GM18502 (cell line): ENCODE results near the gene PCDHGC3.
A peak's percentile ranks its signal among the peaks of the same experiment; 100 is the strongest.

Experiments used
- ATAC-seq: cut with Tn5 transposase; IDR thresholded peaks from one replicate; pipeline ENCODE4 v1.9.1; 2021; ENCODE audit warnings: mild to moderate bottlenecking; ENCODE audit not compliant: unreplicated experiment, poor library complexity

Gene PCDHGC3

DNA sequence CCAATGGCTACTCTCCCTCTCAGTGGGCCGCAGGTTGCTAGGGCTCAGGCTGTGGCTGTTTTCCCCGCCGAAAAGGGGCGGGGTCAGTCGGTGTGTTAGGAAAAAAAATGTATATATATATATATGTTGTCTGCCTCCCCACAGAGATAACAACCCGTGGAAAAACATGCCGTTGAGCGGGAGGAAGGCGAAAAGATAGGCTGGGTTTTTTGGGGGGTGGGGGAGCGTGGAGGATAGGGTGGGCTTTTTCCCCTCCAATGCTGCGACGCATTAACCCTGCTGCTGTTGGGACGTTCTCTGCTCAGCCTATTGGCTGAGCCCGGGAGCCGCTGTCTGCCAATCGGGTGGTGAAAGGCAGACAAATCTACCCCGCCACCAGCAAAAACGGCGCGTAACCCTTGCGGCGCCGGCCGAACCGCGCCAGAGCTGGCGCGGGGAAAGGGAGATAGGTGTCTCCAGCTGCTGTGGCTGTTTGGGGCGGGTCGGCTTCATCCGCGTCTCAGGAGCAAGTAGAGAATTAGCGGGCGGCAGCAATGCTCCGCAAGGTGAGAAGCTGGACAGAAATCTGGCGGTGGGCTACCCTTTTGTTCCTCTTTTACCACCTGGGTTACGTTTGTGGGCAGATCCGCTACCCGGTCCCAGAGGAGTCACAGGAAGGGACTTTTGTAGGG, 9.0 kb downstream of the PCDHGC3 start, which contains the start of gene PCDHGC4:
PCDHGC4 (plus strand) TSS at position 390 of the 671 bp plus-strand sequence; CDS start at position 534, 144 bp downstream.
- ATAC-seq = peak; percentile 46

DNA sequence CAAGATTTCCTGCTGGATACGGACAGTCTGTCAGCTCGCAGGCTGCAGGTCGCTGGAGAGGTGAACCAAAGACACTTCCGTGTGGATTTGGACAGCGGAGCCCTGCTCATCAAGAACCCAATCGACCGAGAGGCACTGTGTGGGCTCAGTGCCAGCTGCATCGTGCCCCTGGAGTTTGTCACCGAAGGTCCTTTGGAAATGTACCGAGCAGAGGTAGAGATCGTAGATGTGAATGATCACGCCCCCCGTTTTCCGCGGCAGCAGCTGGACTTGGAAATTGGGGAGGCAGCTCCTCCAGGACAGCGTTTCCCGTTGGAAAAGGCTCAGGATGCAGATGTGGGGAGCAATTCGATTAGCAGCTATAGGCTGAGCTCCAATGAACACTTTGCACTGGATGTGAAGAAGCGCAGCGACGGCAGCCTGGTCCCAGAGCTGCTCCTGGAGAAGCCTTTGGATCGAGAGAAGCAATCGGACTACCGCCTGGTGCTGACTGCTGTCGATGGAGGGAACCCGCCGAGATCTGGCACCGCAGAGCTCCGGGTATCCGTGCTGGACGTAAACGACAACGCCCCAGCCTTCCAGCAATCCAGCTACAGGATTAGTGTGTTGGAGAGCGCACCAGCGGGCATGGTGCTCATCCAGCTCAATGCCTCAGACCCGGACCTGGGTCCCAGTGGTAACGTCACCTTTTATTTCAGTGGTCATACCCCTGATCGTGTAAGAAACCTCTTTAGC, 9.7 kb downstream of the PCDHGC3 start:
- ATAC-seq = no peak

DNA sequence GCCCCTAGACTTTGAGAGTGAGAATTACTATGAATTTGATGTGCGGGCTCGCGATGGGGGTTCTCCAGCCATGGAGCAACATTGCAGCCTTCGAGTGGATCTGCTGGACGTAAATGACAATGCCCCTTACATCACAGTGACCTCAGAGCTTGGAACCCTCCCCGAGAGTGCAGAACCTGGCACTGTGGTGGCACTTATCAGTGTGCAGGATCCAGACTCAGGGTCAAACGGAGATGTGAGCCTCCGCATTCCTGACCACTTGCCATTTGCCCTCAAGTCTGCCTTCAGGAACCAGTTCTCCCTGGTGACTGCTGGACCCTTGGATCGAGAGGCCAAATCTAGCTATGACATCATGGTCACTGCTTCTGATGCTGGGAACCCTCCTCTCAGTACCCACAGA, 10.3 kb downstream of the PCDHGC3 start:
- ATAC-seq = no peak

DNA sequence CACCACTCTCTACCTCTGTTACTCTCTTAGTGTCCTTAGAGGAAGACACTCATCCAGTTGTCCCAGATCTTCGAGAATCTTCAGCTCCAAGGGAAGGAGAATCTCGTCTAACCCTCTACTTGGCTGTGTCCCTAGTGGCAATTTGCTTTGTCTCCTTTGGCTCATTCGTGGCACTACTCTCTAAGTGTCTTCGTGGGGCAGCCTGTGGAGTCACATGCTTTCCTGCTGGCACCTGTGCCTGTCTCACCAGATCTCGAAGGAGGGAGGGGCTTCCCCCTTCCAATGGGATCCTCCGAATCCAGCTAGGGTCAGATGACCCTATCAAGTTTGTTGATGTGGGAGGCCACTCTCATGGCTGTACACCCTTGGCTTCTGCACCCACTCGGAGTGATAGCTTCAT, 11.4 kb downstream of the PCDHGC3 start:
- no peak for ATAC-seq

DNA sequence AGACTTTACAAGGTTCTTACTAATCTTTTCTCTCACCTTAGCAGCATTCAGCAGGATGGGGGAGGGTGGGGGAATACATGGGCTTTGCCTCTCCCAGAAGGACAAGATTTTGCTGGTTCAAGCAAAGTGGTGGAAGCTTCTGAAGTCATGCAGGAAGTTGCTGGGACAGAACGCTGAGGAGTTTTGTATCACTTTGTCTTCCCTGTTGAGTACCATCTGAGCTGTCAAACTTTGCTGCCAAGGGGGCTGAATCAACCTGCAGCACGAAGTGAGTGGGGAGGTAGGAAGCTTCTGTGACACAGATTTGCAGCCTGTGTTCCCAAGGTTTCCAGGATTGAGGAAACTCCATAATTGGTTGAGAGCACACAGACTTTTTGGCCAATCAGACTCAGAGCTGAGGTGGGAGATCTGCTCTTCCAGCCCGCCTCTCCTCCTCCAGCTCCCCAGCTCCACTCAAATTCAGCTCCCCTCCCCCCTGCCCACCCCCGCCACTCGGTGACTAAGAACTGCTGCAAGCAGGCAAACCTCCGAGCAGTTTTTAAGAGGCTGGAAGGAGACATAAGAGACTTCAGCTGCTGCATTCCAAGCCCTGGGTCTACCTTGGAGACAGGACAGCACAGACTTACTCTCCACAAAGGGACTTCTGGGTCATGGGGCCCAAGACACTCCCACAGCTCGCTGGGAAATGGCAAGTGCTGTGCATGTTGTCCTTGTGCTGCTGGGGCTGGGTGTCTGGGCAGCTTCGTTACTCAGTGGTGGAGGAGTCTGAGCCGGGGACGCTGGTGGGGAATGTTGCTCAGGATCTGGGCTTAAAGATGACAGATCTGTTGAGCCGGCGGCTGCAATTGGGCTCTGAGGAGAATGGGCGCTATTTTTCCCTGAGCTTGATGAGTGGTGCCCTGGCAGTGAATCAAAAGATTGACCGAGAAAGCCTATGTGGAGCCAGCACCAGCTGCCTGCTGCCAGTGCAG, 13.1 kb downstream of the PCDHGC3 start, which contains the start of gene PCDHGC5:
PCDHGC5 (plus strand) TSS at position 491 of the 971 bp plus-strand sequence; CDS start at position 651, 160 bp downstream.
- no peak for ATAC-seq

DNA sequence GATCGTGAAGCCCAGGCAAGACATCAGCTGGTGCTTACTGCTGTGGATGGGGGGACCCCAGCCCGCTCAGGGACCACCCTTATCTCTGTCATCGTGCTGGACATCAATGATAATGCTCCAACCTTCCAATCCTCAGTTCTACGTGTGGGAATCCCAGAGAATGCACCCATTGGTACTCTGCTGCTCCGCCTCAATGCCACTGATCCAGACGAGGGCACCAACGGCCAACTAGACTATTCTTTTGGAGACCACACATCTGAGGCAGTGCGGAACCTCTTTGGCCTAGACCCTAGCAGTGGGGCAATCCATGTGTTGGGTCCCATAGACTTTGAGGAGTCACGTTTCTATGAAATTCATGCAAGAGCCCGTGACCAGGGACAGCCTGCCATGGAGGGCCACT, 14.1 kb downstream of the PCDHGC3 start:
- no peak for ATAC-seq

DNA sequence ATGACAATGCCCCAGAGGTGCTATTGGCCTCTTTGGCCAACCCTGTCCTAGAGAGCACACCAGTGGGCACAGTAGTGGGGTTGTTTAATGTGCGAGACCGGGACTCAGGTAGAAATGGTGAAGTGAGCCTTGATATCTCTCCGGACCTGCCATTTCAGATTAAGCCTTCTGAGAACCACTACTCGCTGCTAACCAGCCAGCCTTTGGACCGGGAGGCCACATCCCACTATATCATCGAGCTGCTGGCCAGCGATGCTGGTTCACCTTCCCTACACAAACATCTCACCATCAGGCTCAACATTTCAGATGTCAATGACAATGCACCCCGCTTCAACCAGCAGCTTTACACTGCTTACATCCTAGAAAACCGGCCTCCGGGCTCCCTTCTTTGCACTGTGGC, 14.5 kb downstream of the PCDHGC3 start:
- ATAC-seq = no peak

DNA sequence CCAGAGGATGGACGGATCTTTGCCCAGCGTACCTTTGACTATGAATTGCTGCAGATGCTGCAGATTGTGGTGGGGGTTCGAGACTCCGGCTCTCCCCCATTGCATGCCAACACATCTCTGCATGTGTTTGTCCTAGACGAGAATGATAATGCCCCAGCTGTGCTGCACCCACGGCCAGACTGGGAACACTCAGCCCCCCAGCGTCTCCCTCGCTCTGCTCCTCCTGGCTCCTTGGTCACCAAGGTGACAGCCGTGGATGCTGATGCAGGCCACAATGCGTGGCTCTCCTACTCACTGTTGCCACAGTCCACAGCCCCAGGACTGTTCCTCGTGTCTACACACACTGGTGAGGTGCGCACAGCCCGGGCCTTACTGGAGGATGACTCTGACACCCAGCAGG, 15.0 kb downstream of the PCDHGC3 start:
- ATAC-seq = no peak

DNA sequence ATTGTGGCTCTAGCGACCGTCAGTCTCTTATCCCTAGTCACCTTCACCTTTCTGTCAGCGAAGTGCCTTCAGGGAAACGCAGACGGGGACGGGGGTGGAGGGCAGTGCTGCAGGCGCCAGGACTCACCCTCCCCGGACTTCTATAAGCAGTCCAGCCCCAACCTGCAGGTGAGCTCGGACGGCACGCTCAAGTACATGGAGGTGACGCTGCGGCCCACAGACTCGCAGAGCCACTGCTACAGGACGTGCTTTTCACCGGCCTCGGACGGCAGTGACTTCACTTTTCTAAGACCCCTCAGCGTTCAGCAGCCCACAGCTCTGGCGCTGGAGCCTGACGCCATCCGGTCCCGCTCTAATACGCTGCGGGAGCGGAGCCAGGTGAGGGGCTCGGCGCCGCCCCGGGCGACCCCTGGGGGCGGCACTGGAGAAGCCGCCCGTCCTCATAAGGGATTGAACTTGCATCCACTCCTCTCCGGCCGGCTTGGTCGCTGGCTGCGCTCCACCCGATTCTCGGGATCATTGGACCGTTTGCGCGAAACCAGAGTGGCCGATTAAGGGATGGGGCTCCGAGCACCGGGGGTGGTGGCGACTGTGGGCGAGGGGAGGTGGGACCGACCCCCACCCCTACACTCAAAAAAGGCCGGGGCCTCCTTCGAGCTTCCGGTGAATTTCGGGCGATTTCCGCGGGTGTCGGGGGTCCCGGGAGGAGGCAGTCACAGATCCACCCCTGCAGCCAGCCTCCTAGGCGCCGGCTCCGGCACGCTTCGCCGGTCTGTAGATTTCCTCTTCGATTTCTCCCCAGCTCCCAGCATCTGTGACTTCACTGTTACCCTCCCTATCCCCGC, 15.8 kb downstream of the PCDHGC3 start:
- no peak for ATAC-seq

DNA sequence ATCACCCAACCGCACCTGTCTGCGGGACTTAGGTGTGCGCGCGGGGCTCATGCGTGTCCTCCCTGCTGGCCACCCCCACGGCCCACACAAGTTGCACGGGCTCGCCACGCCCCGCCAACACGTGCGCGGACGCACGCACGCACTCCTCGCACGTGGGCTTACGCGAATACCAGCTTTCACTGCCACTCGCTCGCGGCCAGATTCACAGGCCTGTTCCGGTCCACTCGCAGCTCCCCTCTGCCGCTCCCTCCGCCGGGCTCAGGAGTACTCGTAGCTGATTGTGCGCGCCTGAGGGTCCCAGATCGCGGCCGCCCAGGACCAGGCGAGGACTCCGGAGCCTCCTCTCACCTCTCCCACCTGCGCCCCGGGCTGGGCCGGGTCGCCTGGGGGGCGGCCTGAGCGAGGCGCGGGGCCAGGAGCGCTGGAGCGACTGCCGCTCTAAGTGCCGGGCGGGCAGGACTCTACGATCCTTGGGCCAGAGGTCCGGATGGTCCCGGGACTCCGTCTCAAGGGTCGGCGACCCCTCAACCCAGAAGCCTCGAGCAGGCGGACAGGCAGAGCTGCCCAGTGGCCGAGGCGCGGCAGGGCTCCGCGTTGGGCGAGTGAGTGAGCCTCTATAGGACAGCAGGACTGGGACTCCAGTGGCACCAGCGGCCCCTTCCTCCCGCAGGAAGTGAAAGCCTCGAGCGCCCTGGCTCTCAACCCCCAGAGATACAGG, 16.6 kb downstream of the PCDHGC3 start:
- ATAC-seq = no peak

DNA sequence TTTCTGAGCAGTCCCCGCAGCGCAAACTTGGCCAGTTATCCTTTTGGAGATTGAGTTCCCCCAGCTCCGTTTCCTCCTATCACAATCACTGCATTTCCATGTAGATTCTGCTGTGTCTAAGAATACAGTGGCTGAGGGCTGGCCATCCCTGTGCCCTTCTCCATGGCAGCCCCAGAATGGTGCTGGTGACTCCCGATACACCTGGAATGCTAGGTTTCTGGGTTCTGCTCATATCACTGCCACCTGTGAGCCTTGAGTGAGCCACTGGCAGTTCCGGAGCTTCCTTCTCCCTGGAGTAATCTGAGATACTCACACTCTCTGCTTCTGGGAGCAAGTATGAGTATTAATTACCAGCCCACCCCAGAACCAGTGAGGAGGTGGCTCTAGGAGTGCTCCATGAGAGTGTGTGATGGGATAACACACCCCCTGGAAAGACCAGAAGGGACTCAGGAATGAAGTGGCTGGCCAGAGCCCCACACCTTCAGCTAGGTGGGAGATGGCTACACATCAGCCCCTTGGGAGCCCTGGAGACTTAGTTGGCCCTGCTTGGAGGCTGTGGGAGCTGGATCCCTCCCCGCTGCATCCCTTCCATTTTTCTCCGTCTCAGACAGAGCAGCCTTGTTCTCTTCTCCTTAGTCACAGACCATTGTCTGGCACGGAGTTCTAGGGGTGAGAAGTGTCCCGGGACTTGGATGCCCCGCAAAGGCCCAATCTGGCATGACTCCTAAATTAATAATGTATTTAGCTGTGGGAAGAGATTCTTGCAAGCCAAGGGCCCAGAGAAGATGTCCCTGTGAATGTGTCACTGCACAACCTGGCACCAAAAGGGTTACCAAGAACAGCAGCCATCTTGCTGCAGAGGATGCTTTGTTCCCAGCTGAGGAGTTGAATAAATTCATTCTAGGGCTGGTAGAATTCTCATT, 18.0 kb downstream of the PCDHGC3 start:
- no peak for ATAC-seq

DNA sequence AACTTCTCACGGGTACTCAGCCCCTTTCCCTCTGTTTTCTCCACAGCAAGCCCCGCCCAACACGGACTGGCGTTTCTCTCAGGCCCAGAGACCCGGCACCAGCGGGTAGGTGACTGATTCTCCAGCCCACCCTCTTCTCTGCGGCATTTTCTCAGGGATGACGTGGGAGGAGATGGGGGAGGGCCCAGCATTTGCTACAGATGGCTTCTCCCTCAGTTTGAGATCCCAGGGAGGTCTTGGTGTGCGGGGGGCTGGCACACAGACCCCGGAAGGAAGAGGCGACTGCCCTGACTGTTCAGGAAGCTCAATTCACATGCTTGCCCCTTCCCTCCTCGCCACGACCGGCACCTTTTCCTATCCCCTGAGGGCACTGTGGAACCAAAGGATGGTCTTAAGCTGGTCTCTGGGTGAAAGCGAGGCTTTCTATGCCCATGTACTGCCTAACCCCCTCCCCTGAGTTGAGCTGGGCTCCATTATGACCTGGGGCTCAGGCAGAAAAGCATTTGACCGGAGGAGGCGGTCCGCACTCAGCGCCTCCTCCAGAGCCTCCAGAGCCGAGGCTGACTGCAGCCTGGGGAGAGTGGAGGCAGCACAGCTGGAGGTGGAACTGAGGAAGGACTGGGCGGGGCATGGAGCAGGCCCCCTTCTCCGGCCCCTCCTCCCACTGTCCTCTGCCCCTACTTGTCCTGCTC, 19.1 kb downstream of the PCDHGC3 start:
- ATAC-seq = no peak

DNA sequence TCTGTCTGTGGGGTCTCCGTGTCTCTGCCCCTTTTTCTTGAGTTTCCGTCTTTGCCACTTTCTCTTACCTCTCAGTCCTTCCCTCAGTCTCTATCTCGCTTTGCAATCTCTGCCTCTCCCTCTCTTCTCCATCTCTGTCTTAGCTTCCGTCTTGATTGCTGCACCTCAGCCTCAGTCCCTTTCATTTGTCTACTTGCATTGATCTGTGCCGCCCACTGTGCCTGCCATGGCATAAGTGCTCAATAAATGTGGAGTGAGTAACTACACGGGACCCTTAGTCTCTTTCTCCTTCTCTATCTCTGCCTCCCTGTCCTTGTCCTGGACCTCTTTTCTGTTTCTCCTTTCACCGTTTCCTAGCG, 19.7 kb downstream of the PCDHGC3 start:
- no peak for ATAC-seq

DNA sequence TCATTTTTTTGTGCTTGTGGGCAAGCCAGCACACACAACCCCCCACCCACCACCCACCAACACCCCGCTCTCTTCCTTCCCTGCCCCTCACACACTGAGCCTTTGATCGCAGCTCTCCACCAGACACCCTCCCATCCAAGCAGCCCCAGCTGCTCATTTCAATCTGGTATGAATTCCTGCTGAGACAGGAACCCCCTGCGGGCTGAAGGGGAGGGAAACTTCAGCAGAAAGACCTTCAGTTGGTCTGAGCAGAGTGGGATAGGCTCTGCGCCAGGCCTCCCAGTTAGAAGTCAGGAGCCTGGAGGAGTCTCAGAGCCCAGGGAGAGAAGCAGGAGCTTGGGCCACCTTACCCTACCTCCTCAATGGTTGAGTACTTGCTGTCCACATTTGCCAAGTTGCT, 20.3 kb downstream of the PCDHGC3 start:
- no peak for ATAC-seq

DNA sequence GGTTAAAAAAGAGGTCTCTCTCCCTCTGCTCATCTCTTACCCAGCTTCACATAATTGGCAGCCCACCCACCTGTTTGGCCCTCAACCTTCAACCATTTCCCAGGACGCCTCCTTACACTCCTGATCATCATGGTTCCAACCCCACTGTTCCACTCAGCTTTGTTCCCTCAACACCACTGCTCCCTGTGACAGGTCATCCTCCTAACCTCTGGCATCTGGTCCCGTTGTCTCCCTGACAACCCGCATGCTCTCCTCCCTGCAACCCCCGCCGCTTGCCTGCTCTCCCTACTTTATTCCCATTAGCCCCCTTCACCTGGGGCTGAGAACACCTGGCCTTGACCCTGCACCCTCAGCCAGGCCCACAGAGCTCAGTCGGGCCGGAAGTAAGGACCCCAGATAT, 26.0 kb downstream of the PCDHGC3 start:
- no peak for ATAC-seq

DNA sequence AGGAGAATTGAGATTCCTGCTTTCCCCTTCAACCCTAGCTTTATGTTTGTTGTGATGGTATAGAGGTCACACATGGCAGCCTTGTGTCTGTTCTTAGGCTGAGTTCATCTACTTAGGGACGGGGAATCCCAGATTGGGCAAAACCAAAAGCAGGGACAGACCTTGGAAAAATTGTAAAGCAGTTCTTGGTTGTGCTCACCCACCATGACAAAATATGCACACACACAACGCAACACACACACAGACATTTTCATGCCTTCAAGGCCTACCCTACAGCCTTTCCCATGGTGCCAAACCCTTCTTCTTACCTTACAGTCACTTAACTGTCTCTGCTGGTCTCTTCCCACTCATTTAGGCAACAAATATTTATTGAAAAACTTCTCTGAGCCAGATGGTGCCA, 27.9 kb downstream of the PCDHGC3 start:
- ATAC-seq = no peak

DNA sequence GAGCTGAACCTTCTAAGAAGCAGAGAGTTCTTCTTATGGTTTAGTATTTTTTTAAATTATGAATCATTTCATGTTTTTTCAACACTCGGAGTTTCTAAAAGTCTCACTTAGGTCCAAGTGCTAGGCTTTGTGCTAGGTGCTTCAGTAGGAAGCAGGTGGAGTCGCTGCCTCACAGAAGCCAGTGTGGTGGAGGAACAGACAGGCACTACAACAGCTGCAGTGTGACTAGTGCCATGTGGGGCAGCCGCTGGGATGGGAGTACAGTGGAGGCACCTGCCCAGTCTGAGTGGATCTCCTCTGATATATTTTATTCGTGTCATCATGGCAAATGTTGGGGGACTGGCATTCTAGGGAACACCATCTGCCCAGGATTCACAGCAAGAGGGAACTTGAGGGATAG, 28.4 kb downstream of the PCDHGC3 start:
- ATAC-seq = no peak
